ENCODE data around the gene NARS2.

GRCh38 chr11:78560153-78560552 is 14.5 kb downstream of the NARS2 start:
- TF ChIP-seq, protein P1, sequence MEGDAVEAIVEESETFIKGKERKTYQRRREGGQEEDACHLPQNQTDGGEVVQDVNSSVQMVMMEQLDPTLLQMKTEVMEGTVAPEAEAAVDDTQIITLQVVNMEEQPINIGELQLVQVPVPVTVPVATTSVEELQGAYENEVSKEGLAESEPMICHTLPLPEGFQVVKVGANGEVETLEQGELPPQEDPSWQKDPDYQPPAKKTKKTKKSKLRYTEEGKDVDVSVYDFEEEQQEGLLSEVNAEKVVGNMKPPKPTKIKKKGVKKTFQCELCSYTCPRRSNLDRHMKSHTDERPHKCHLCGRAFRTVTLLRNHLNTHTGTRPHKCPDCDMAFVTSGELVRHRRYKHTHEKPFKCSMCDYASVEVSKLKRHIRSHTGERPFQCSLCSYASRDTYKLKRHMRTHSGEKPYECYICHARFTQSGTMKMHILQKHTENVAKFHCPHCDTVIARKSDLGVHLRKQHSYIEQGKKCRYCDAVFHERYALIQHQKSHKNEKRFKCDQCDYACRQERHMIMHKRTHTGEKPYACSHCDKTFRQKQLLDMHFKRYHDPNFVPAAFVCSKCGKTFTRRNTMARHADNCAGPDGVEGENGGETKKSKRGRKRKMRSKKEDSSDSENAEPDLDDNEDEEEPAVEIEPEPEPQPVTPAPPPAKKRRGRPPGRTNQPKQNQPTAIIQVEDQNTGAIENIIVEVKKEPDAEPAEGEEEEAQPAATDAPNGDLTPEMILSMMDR (IDR thresholded peaks at IDR 0.05; ENCODE audit: low read length), result no peak
- no peak for TF ChIP-seq EZH2 (IDR thresholded peaks at IDR 0.05; ENCODE audit: borderline replicate concordance, low read length)
